Activated B cell treated with CpG ODN at 0.5 μM for 24 hours (primary cell): ENCODE data around the gene GRPEL2. TPM values are rescaled to one million over a fixed set of nuclear protein-coding genes. Genes with fewer than 3 reads are reported as not detected.

Source experiments
- ATAC-seq: fragments of 200-7000 bp; cut with Tn5 transposase; one replicate; pipeline ENCODE4 v1.10.0; 2021; ENCODE audit warnings: low read depth, mild to moderate bottlenecking, moderate library complexity
- CTCF ChIA-PET: fragments of 350-600 bp; sonication (Branson Sonifier 250); formaldehyde crosslinking; loops from one replicate; lab custom pipeline; 2021; ENCODE audit warnings: antibody characterized with exemption; lab: Charles Lee
- POLR2A ChIA-PET: fragments of 350-600 bp; sonication (Branson Sonifier 250); formaldehyde crosslinking; loops from one replicate; lab custom pipeline; 2021; ENCODE audit warnings: antibody characterized with exemption; lab: Charles Lee
- DNase-seq: peaks from one replicate; pipeline ENCODE4 v3.0.0; 2022
- H3K27ac Mint-ChIP-seq: one replicate; pipeline ENCODE4 v1.8.0; 2020; ENCODE audit warnings: mixed read lengths
- H3K27me3 Mint-ChIP-seq: one replicate; pipeline ENCODE4 v1.8.0; 2021; ENCODE audit warnings: mixed read lengths
- H3K36me3 Mint-ChIP-seq: one replicate; pipeline ENCODE4 v1.8.0; 2021; ENCODE audit warnings: low read depth, mixed read lengths
- H3K4me1 Mint-ChIP-seq: one replicate; pipeline ENCODE4 v1.8.0; 2021; ENCODE audit warnings: mixed read lengths
- H3K4me3 Mint-ChIP-seq: one replicate; pipeline ENCODE4 v1.8.0; 2020; ENCODE audit warnings: mild to moderate bottlenecking, mixed read lengths
- H3K9me3 Mint-ChIP-seq: one replicate; pipeline ENCODE4 v1.8.0; 2020; ENCODE audit warnings: mixed read lengths
- intact Hi-C: fragments of 100-400 bp; cut with micrococcal nuclease; formaldehyde crosslinking; loops from one replicate; pipeline ENCODE4 v1.15.1; 2024
- total RNA-seq: library from RNA; stranded (reverse); gene quantifications from 2 replicates; pipeline ENCODE4 v1.2.3, GENCODE V29; 2022
- TF ChIP-seq, protein P1 (sequence below): fragments of 200-600 bp; IDR thresholded peaks from one replicate; pipeline ENCODE4 v1.8.0; 2022; ENCODE audit warnings: antibody characterized with exemption, mild to moderate bottlenecking

Gene GRPEL2
- total RNA-seq, 1 donor from 2014 or later: 14.0 TPM

DNA sequence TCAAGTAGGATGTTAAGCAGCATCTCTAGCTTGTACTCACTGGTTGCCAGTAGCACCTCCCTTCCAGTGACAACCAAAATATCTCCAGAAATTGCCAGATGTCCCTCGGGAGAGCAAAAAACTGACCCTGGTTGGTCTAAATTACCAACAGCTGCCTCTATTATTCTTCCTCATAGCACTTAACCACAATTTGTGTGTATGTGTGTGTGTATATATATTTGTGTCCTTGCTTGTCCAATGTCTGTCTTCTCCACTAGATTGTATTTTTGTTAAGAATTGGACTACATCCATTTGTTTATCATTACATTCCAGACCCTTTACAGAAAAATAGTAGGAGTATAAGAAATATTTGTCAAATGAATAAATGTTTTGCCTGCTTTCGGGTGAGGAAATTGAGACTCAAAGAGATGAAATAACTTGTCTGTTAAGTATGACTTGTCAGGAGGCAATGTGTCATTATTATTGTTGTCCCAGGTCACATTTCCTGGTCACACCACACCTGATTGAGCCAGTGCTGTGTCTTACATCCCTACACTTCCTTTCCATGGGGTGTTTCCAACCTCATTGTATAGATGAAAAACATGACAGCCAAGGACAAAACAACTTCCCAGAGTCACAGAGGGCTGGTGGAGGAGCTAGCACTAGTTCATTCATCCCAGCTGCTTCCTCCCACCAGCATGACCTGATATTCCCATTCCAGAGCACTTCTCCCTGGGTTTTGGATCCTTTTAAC, 11.4 kb upstream of the GRPEL2 start:
- no peak for DNase-seq
- no peak overlapping the region for H3K4me3 Mint-ChIP-seq
- TF ChIP-seq, protein P1, sequence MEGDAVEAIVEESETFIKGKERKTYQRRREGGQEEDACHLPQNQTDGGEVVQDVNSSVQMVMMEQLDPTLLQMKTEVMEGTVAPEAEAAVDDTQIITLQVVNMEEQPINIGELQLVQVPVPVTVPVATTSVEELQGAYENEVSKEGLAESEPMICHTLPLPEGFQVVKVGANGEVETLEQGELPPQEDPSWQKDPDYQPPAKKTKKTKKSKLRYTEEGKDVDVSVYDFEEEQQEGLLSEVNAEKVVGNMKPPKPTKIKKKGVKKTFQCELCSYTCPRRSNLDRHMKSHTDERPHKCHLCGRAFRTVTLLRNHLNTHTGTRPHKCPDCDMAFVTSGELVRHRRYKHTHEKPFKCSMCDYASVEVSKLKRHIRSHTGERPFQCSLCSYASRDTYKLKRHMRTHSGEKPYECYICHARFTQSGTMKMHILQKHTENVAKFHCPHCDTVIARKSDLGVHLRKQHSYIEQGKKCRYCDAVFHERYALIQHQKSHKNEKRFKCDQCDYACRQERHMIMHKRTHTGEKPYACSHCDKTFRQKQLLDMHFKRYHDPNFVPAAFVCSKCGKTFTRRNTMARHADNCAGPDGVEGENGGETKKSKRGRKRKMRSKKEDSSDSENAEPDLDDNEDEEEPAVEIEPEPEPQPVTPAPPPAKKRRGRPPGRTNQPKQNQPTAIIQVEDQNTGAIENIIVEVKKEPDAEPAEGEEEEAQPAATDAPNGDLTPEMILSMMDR: no peak
- H3K27me3 Mint-ChIP-seq: no peaks in the 10 kb centered on the region
- ChIA-PET CTCF (interaction anchor here (2.0 kb wide), 1 partner anchor 14 kb away, joined by 5 read pairs; no protein-coding TSS in a partner anchor), POLR2A (no interaction called here)
- H3K36me3 Mint-ChIP-seq: no peaks in the 10 kb centered on the region
- H3K27ac Mint-ChIP-seq: no peak overlapping the region
- no peaks in the 10 kb centered on the region for H3K9me3 Mint-ChIP-seq
- no peaks in the 10 kb centered on the region for H3K4me1 Mint-ChIP-seq
- no peak for ATAC-seq
- intact Hi-C loops: no loop called here

DNA sequence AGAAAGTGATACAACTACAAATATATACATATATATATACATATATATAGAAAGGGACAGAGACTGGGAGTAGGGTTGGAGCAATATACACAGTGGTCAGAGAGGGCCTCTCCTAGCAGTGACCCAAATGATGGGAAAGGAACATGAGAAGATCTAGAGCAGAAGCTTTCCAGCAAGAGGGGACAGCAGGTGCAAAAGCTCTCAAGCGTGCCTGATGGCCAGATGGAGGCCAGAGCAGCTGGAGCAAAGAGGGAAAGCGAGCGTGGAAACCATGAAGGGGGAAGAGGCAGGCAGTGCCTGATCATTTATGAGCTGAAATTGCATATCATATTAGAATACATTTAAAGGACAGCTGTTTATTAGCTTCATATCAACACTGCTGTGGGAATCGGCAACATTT, 7.6 kb upstream of the GRPEL2 start:
- intact Hi-C loops: no loop called here
- Mint-ChIP-seq H3K4me1 (no peaks in the 10 kb centered on the region), H3K27ac (no peak overlapping the region), H3K36me3 (no peaks in the 10 kb centered on the region), H3K4me3 (no peak overlapping the region), H3K9me3 (no peaks in the 10 kb centered on the region), H3K27me3 (no peaks in the 10 kb centered on the region)
- no peak for ATAC-seq
- TF ChIP-seq, protein P1: no peak
- CTCF ChIA-PET: no interaction called here
- POLR2A ChIA-PET: no interaction called here
- DNase-seq: no peak

DNA sequence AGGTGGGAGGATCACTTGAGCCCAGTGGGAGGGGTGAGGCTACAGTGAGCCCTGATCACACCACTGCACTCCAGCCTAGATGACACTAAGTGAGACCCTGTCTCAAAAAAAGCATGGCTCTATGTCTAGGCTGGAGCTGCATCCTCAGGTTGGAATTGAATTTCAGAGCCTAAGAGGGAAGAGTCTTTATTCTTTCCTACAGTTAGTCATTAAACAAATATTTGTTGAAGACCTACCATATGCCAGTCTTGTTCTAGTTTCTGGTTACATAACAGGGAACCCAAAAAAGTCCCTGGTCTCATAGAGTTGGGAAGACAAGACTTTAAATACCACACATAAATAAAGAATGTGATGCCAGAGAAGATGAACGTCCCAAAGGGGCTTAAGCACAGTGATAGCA, 6.9 kb upstream of the GRPEL2 start:
- Mint-ChIP-seq H3K4me3 (no peak overlapping the region), H3K27ac (no peak overlapping the region), H3K4me1 (no peaks in the 10 kb centered on the region), H3K36me3 (no peaks in the 10 kb centered on the region), H3K27me3 (no peaks in the 10 kb centered on the region), H3K9me3 (no peaks in the 10 kb centered on the region)
- ChIA-PET POLR2A (no interaction called here), CTCF (no interaction called here)
- TF ChIP-seq, protein P1: no peak
- intact Hi-C loops: no loop called here
- DNase-seq (no peak), ATAC-seq (no peak)

DNA sequence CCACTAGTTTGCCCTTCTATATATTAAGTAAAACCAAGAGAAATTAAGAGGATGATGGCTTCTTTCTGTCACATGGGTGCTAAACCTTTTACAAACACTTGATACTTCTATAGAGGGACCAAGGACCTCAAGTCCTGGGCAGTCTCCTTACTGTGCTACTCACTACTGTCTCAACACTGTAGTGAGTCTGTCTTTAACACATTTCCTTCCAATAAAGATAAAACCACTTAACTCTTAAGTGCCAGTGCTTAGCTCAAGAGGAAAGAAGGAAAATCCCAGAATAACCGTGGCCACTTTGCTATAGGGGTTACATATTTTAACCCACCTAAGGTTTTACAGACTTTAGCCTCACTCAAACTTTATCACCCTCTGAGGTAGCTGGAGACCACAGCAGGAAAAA, 4.4 kb upstream of the GRPEL2 start:
- no peak overlapping the region for H3K4me3 Mint-ChIP-seq
- TF ChIP-seq, protein P1: no peak
- no peaks in the 10 kb centered on the region for H3K27me3 Mint-ChIP-seq
- no peak overlapping the region for H3K27ac Mint-ChIP-seq
- ATAC-seq (no peak), DNase-seq (no peak)
- POLR2A ChIA-PET: interaction anchor here (1.2 kb wide), 1 partner anchor 17 kb away, joined by 4 read pairs; the partner anchor contains the start of gene PCYOX1L
- CTCF ChIA-PET: no interaction called here
- H3K9me3 Mint-ChIP-seq: peaks cover 2% of the 10 kb centered on the region
- peaks cover 9% of the 10 kb centered on the region for H3K36me3 Mint-ChIP-seq
- intact Hi-C loops: loop anchor here (10.0 kb wide), 1 partner anchor 506 kb away; no protein-coding TSS in a partner anchor
- H3K4me1 Mint-ChIP-seq: peaks cover 18% of the 10 kb centered on the region

DNA sequence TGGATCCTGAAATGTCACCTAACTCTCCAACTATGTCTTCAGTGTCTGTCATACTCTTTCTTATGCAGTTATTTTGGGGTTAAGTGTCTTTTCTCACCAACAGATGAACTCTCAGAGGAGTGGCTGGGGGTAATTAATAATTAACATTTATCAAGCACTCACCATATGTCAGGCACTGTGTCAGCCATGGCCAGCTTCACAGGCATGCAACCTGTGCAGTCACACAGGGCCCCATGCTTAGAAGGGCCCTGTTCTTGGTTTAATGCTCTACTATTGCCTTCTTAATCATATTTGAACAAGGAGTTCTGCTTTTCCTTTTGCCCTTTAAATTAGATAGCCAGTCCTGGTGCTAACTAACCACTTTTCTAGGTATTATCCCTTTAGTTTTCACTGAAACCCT, 3.4 kb upstream of the GRPEL2 start:
- ChIA-PET POLR2A (no interaction called here), CTCF (no interaction called here)
- H3K36me3 Mint-ChIP-seq: peaks cover 9% of the 10 kb centered on the region
- H3K27me3 Mint-ChIP-seq: no peaks in the 10 kb centered on the region
- DNase-seq (no peak), ATAC-seq (no peak)
- H3K27ac Mint-ChIP-seq: no peak overlapping the region
- H3K4me1 Mint-ChIP-seq: peaks cover 25% of the 10 kb centered on the region
- H3K9me3 Mint-ChIP-seq: peaks cover 2% of the 10 kb centered on the region
- TF ChIP-seq, protein P1: no peak
- no peak overlapping the region for H3K4me3 Mint-ChIP-seq
- intact Hi-C loops: loop anchor here (10.0 kb wide), 1 partner anchor 507 kb away; no protein-coding TSS in a partner anchor
